HUES64 (cell line): Measurements from ENCODE around the gene GLRA3.
"Not testable (repeated sequence)": the region's sequence is repeated elsewhere in the genome, so short reads cannot be mapped to it uniquely, and the experiment has no call there.

Experiments used
- H3K27ac ChIP-seq: 2 replicates; pipeline ENCODE4 v1.7.0; 2013; ENCODE audit warnings: low read depth, low read length, inconsistent platforms
- H3K27me3 ChIP-seq: 2 replicates; pipeline ENCODE4 v1.6.1; 2013; ENCODE audit warnings: mild to moderate bottlenecking, low read length; ENCODE audit not compliant: insufficient read depth
- H3K36me3 ChIP-seq: 2 replicates; pipeline ENCODE4 v1.6.1; 2013; ENCODE audit warnings: mild to moderate bottlenecking, low read length; ENCODE audit not compliant: insufficient read depth
- H3K4me1 ChIP-seq: 2 replicates; pipeline ENCODE4 v1.6.1; 2013; ENCODE audit warnings: mild to moderate bottlenecking, low read length, moderate library complexity; ENCODE audit not compliant: insufficient read depth
- H3K4me3 ChIP-seq: 2 replicates; pipeline ENCODE4 v1.5.1; 2013; ENCODE audit warnings: mild to moderate bottlenecking, low read length, moderate library complexity
- H3K9ac ChIP-seq: 2 replicates; pipeline ENCODE4 v1.6.1; 2013; ENCODE audit warnings: mild to moderate bottlenecking, low read depth, low read length
- H3K9me3 ChIP-seq: 2 replicates; pipeline ENCODE4 v1.6.1; 2013; ENCODE audit warnings: low read depth, low read length; ENCODE audit not compliant: insufficient read depth
- WGBS: fragments of 150-250, 120-280 bp; methylation state at CpG from one replicate; pipeline ENCODE4 v1.1.7; 2013; ENCODE audit warnings: missing lambda C conversion rate; 5-methylcytosine and 5-hydroxymethylcytosine counted together

The GLRA3 gene

GRCh38 chr4:174654634-174655033 lies 174.4 kb downstream of the GLRA3 start:
- Histone ChIP-seq H3K27me3 (no peaks in the 10 kb centered on the region), H3K9ac (no peak overlapping the region), H3K27ac (no peak overlapping the region), H3K36me3 (no peaks in the 10 kb centered on the region), H3K9me3 (no peaks in the 10 kb centered on the region), H3K4me3 (no peak overlapping the region), H3K4me1 (no peaks in the 10 kb centered on the region)
- 93% methylated on average over 4 of the region's 4 CpGs for WGBS

- no peak overlapping the region for H3K9ac ChIP-seq
- WGBS, result 100% methylated on average over 1 of the region's 2 CpGs
Observed at GRCh38 chr4:174650711-174651355, 178.2 kb downstream of the GLRA3 start.

GRCh38 chr4:174648812-174649211 lies 180.2 kb downstream of the GLRA3 start:
- no peak overlapping the region for H3K4me3 ChIP-seq
- no peaks in the 10 kb centered on the region for H3K27me3 ChIP-seq
- 93% methylated on average over 5 of the region's 5 CpGs for WGBS
- no peaks in the 10 kb centered on the region for H3K4me1 ChIP-seq
- H3K27ac ChIP-seq, result no peak overlapping the region
- H3K36me3 ChIP-seq, result no peaks in the 10 kb centered on the region
- no peaks in the 10 kb centered on the region for H3K9me3 ChIP-seq
- H3K9ac ChIP-seq, result no peak overlapping the region

More at GRCh38 chr4:174650711-174651355, 178.2 kb downstream of the GLRA3 start:
- Histone ChIP-seq H3K4me3 (no peak overlapping the region), H3K4me1 (no peaks in the 10 kb centered on the region), H3K36me3 (no peaks in the 10 kb centered on the region), H3K27ac (no peak overlapping the region), H3K9me3 (no peaks in the 10 kb centered on the region), H3K27me3 (no peaks in the 10 kb centered on the region)

GRCh38 chr4:174646326-174646725 lies 182.7 kb downstream of the GLRA3 start:
- Histone ChIP-seq H3K27me3 (no peaks in the 10 kb centered on the region), H3K9me3 (no peaks in the 10 kb centered on the region), H3K36me3 (no peaks in the 10 kb centered on the region), H3K27ac (no peak overlapping the region), H3K4me3 (no peak overlapping the region), H3K9ac (no peak overlapping the region), H3K4me1 (no peaks in the 10 kb centered on the region)
- WGBS, result 72% methylated on average over 1 of the region's 1 CpG

GRCh38 chr4:174640146-174640545 lies 188.9 kb downstream of the GLRA3 start:
- no peaks in the 10 kb centered on the region for H3K36me3 ChIP-seq
- H3K4me1 ChIP-seq, result no peaks in the 10 kb centered on the region
- no peaks in the 10 kb centered on the region for H3K27me3 ChIP-seq
- no peaks in the 10 kb centered on the region for H3K9me3 ChIP-seq
- no peak overlapping the region for H3K27ac ChIP-seq
- H3K9ac ChIP-seq, result no peak overlapping the region
- no peak overlapping the region for H3K4me3 ChIP-seq

GRCh38 chr4:174635732-174636131 lies 193.3 kb downstream of the GLRA3 start:
- H3K36me3 ChIP-seq, result no peaks in the 10 kb centered on the region
- H3K27me3 ChIP-seq, result no peaks in the 10 kb centered on the region
- no peak overlapping the region for H3K9ac ChIP-seq
- 100% methylated on average over 1 of the region's 1 CpG for WGBS
- no peaks in the 10 kb centered on the region for H3K9me3 ChIP-seq
- no peaks in the 10 kb centered on the region for H3K4me1 ChIP-seq
- no peak overlapping the region for H3K27ac ChIP-seq
- no peak overlapping the region for H3K4me3 ChIP-seq

GRCh38 chr4:174633399-174633798 lies 195.6 kb downstream of the GLRA3 start:
- H3K4me3 ChIP-seq, result no peak overlapping the region
- no peaks in the 10 kb centered on the region for H3K9me3 ChIP-seq
- no peak overlapping the region for H3K9ac ChIP-seq
- no peaks in the 10 kb centered on the region; the same call in 1 of the 2 replicates for H3K4me1 ChIP-seq
- 100% methylated on average over 1 of the region's 1 CpG for WGBS
- no peaks in the 10 kb centered on the region for H3K27me3 ChIP-seq
- H3K27ac ChIP-seq, result no peak overlapping the region
- no peaks in the 10 kb centered on the region for H3K36me3 ChIP-seq

GRCh38 chr4:174631901-174632758 lies 196.9 kb downstream of the GLRA3 start:
- WGBS, result 100% methylated on average over 1 of the region's 2 CpGs

GRCh38 chr4:174629907-174630450 lies 199.1 kb downstream of the GLRA3 start:
- not testable (repeated sequence) for H3K36me3 ChIP-seq, H3K9ac ChIP-seq, H3K9me3 ChIP-seq, H3K27me3 ChIP-seq, H3K4me1 ChIP-seq, H3K4me3 ChIP-seq, H3K27ac ChIP-seq
- 94% methylated on average over 2 of the region's 2 CpGs for WGBS

More at GRCh38 chr4:174631901-174632758, 196.9 kb downstream of the GLRA3 start:
- no peaks in the 10 kb centered on the region for H3K27me3 ChIP-seq
- H3K36me3 ChIP-seq, result no peaks in the 10 kb centered on the region
- no peaks in the 10 kb centered on the region; the same call in 1 of the 2 replicates for H3K4me1 ChIP-seq
- no peak overlapping the region for H3K4me3 ChIP-seq
- H3K27ac ChIP-seq, result no peak overlapping the region
- no peak overlapping the region for H3K9ac ChIP-seq
- no peaks in the 10 kb centered on the region for H3K9me3 ChIP-seq

- no peak overlapping the region for H3K4me3 ChIP-seq
- WGBS, result 98% methylated on average over 2 of the region's 2 CpGs
- no peaks in the 10 kb centered on the region for H3K9me3 ChIP-seq
- no peaks in the 10 kb centered on the region for H3K36me3 ChIP-seq
- H3K9ac ChIP-seq, result no peak overlapping the region
- no peaks in the 10 kb centered on the region for H3K27me3 ChIP-seq
- no peak overlapping the region for H3K27ac ChIP-seq
- H3K4me1 ChIP-seq, result no peaks in the 10 kb centered on the region; the same call in 1 of the 2 replicates
Observed at GRCh38 chr4:174629265-174629664, 199.8 kb downstream of the GLRA3 start.

- H3K4me1 ChIP-seq, result no peaks in the 10 kb centered on the region; the same call in 1 of the 2 replicates
- no peaks in the 10 kb centered on the region for H3K9me3 ChIP-seq
- H3K27me3 ChIP-seq, result no peaks in the 10 kb centered on the region
- no peaks in the 10 kb centered on the region for H3K36me3 ChIP-seq
- H3K9ac ChIP-seq, result no peak overlapping the region
- no peak overlapping the region for H3K4me3 ChIP-seq
- H3K27ac ChIP-seq, result no peak overlapping the region
- WGBS, result 92% methylated on average over 6 of the region's 7 CpGs
Observed at GRCh38 chr4:174628191-174628590, 200.9 kb downstream of the GLRA3 start.
